Measurements from ENCODE around the gene GZMA.
"Not testable (repeated sequence)": the region's sequence is repeated elsewhere in the genome, so short reads cannot be mapped to it uniquely, and the experiment has no call there.

DNA sequence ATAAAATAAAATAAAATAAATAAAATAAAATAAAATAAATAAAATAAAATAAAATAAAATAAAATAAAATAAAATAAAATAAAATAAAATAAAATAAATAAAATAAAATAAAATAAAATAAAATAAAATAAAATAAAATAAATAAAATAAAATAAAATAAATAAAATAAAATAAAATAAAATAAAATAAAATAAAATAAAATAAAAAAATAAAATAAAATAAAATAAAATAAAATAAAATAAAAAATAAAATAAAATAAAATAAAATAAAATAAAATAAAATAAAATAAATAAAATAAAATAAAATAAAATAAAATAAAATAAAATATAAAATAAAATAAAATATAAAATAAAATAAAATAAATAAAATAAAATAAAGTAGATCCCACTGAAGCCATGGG is 3.5 kb downstream of the GZMA start:
- not testable (repeated sequence) for TF ChIP-seq CTCF (IDR thresholded peaks at IDR 0.05 in 4 of 5, conservative IDR thresholded peaks at IDR 0.05 in 1 of 5); POLR2A (IDR thresholded peaks at IDR 0.05)
